Panc1 (cell line): ENCODE measurements around the gene ANAPC1.

Experiments used
- CTCF ChIP-seq: fragments of 450-650 bp; IDR thresholded peaks from 2 replicates; pipeline ENCODE4 v1.5.1; 2017; ENCODE audit warnings: mild to moderate bottlenecking
- POLR2AphosphoS5 ChIP-seq: IDR thresholded peaks from 2 replicates; pipeline ENCODE4 v1.6.1; 2012; ENCODE audit warnings: mild to moderate bottlenecking, low read depth, low read length, moderate library complexity

GRCh38 chr2:111897924-111898702, 14.1 kb upstream of the ANAPC1 start, which contains the start of gene MERTK:
- TF ChIP-seq CTCF (peak; percentile 81), POLR2AphosphoS5 (peak; percentile 94)
